HEK293T (cell line): ENCODE results near the gene SESTD1.

Experiments
- BHLHE40 ChIP-seq: fragments of 450-650 bp; IDR thresholded peaks from 2 replicates; pipeline ENCODE4 v1.6.1; 2016; ENCODE audit warnings: mild to moderate bottlenecking, moderate library complexity, borderline replicate concordance
- CTBP1 ChIP-seq: fragments of 450-650 bp; IDR thresholded peaks from 2 replicates; pipeline ENCODE4 v1.6.1; 2016; ENCODE audit warnings: borderline replicate concordance
- FOXA1 ChIP-seq: fragments of 450-650 bp; IDR thresholded peaks from 2 replicates; pipeline ENCODE4 v1.6.1; 2016; ENCODE audit warnings: mild to moderate bottlenecking
- FOXK2 ChIP-seq: fragments of 450-650 bp; IDR thresholded peaks from 2 replicates; pipeline ENCODE4 v1.6.1; 2016; ENCODE audit warnings: mild to moderate bottlenecking
- FOXM1 ChIP-seq: fragments of 450-650 bp; IDR thresholded peaks from 2 replicates; pipeline ENCODE4 v1.6.1; 2017; ENCODE audit warnings: mild to moderate bottlenecking, borderline replicate concordance
- HDGF ChIP-seq: fragments of 450-650 bp; IDR thresholded peaks from 2 replicates; pipeline ENCODE4 v1.6.1; 2017; ENCODE audit warnings: antibody characterized with exemption, borderline replicate concordance
- L3MBTL2 ChIP-seq: fragments of 450-650 bp; conservative IDR thresholded peaks from 2 replicates; pipeline ENCODE4 v1.6.1; 2016; ENCODE audit warnings: mild to moderate bottlenecking
- NFRKB ChIP-seq: fragments of 450-650 bp; IDR thresholded peaks from 2 replicates; pipeline ENCODE4 v1.6.1; 2016; ENCODE audit warnings: mild to moderate bottlenecking, moderate library complexity
- SUZ12 ChIP-seq: fragments of 450-650 bp; IDR thresholded peaks from 2 replicates; pipeline ENCODE4 v1.6.1; 2016; ENCODE audit warnings: mild to moderate bottlenecking
- ZNF384 ChIP-seq: fragments of 450-650 bp; IDR thresholded peaks from 2 replicates; pipeline ENCODE4 v1.6.1; 2016

DNA sequence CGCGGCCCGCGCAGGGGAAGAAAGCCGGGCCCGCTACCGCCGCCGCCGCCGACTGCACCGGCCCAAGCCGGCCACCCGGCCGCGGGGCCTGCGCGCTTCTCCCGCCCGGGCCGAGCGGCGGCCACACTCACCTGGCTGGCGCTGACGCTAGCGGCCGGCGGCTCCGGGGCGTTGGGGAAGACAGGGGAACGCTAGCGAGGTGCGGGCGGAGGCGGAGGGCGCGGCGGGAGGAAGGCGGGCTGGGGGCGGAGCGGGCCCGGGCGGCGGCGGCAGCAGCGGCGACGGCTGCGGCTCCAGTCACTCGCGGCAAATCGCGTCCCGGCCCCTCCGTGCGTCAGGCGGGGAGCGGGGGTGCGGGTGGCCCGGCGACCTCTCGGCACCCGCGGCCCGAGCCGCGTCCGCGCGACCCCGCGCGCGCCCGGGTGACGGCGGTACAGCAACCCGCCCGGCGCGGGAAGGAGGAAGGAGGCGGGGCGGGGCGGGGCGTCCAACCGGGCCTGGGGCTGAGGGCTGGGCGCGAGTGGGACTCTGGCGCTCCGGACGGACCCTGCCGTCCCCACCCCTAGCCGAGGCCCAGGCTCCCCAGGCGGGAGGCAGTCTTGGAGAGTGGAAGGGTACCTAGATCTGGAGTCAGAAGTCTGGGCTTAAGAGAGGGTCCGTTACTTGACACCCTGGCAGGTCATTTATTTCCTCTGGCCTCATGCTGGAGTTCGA is at the start of gene SESTD1:
- TF ChIP-seq BHLHE40 (no peak), FOXM1 (no peak), FOXK2 (no peak), ZNF384 (no peak), SUZ12 (no peak), CTBP1 (no peak), L3MBTL2 (no peak; the same call in 1 of the 2 replicates), HDGF (no peak), FOXA1 (no peak), NFRKB (no peak)
